ENCODE results near the gene GRB2.

GRCh38 chr17:75300280-75300679, 105.2 kb downstream of the GRB2 start:
- TF ChIP-seq CTCF (IDR thresholded peaks at IDR 0.05; ENCODE audit: control extremely low read depth in 1 of 3, insufficient read depth in 1 of 3, low read depth in 1 of 3, low read length in 3 of 3) (no peak), EP300 (IDR thresholded peaks at IDR 0.05; ENCODE audit: borderline replicate concordance in 1 of 2, low read depth in 2 of 2, low read length in 2 of 2) (no peak), CEBPB (IDR thresholded peaks at IDR 0.05; ENCODE audit: low read depth, low read length) (no peak), JUN (IDR thresholded peaks at IDR 0.05; ENCODE audit: low read depth, low read length) (no peak), POLR2A (IDR thresholded peaks at IDR 0.05; ENCODE audit: control extremely low read depth in 1 of 2, low read depth in 2 of 2, low read length in 2 of 2) (no peak), CHD2 (IDR thresholded peaks at IDR 0.05; ENCODE audit: low read length) (no peak), EZH2 (IDR thresholded peaks at IDR 0.05; ENCODE audit: low read depth, low read length, severe bottlenecking) (no peak), GABPA (IDR thresholded peaks at IDR 0.05; ENCODE audit: borderline replicate concordance, insufficient read depth, low read length) (no peak), RAD21 (IDR thresholded peaks at IDR 0.05 in 1 of 2, conservative IDR thresholded peaks at IDR 0.05 in 1 of 2; ENCODE audit: low read depth in 2 of 2, low read length in 2 of 2) (no peak), POLR2AphosphoS5 (IDR thresholded peaks at IDR 0.05; ENCODE audit: low read depth, low read length) (no peak), CHD7 (IDR thresholded peaks at IDR 0.05; ENCODE audit: insufficient replicate concordance, low read length) (no peak), CREB1 (IDR thresholded peaks at IDR 0.05) (no peak), NANOG (IDR thresholded peaks at IDR 0.05; ENCODE audit: insufficient read depth, low read depth, low read length, poor library complexity, severe bottlenecking) (no peak)

Data from H1 (cell line).